K562 (cell line): ENCODE results near the gene RHEBL1. TPM values are rescaled to one million over a fixed set of nuclear protein-coding genes. Genes with fewer than 3 reads are reported as not detected.

Experiments used
- ASH1L ChIP-seq: fragments of 450-650 bp; IDR thresholded peaks from 2 replicates; pipeline ENCODE4 v1.6.1; 2018; ENCODE audit warnings: borderline replicate concordance, mild to moderate bottlenecking, low read depth; ENCODE audit not compliant: partially characterized antibody
- BACH1 ChIP-seq: fragments of 200-800 bp; sonication (Bioruptor generic); IDR thresholded peaks from 2 replicates; pipeline ENCODE4 v1.6.1; 2016; ENCODE audit warnings: missing genetic modification characterization, missing compliant biosample characterization
- BRD9 ChIP-seq: fragments of 450-650 bp; IDR thresholded peaks from 2 replicates; pipeline ENCODE4 v1.6.1; 2018; ENCODE audit warnings: low read depth; ENCODE audit not compliant: partially characterized antibody
- GATAD2B ChIP-seq: fragments of 450-650 bp; IDR thresholded peaks from 2 replicates; pipeline ENCODE4 v1.6.1; 2017; ENCODE audit warnings: mild to moderate bottlenecking, borderline replicate concordance
- HNRNPUL1 ChIP-seq: fragments of 200-400 bp; formaldehyde crosslinking; IDR thresholded peaks from 2 replicates; pipeline ENCODE4 v1.6.1; 2017; ENCODE audit warnings: low read length
- KDM2B ChIP-seq: fragments of 250-450 bp; sonication (Bioruptor Pico); IDR thresholded peaks from 2 replicates; pipeline ENCODE4 v1.8.0; 2021; ENCODE audit warnings: mild to moderate bottlenecking, moderate library complexity
- NELFE ChIP-seq: IDR thresholded peaks from 2 replicates; pipeline ENCODE4 v1.6.1; 2011; ENCODE audit warnings: mild to moderate bottlenecking; ENCODE audit not compliant: insufficient read depth, insufficient read length
- SIN3B ChIP-seq: fragments of 450-650 bp; IDR thresholded peaks from 2 replicates; pipeline ENCODE4 v1.6.1; 2017; ENCODE audit warnings: low read depth, mild to moderate bottlenecking, moderate library complexity
- polyA plus RNA-seq, 8 experiments: library from polyadenylated mRNA; depleted of rRNA in 4 of 8; stranded (reverse) in 5 of 8; unstranded in 3 of 8; fragments of >200 nt; fragmentation: Nextera tagmentation in 2 of 8; fragmentation: Illumina TruSeq in 1 of 8; extraction: Ambion mirVana in 2 of 8; extraction: Trizol in 1 of 8; gene quantifications; 2 replicates each; pipeline versions ENCODE4 v1.2.1 to v1.2.3, GENCODE V29; 2011 to 2014; ENCODE audit warnings: inconsistent platforms in 1 of 8, missing spikeins in 1 of 8
- total RNA-seq, 7 experiments: library from RNA; depleted of rRNA in 6 of 7; stranded (reverse); fragments of >200 nt in 6 of 7; fragmentation: Illumina TruSeq in 2 of 7; extraction: Trizol in 2 of 7; gene quantifications; 2 replicates each; pipeline versions ENCODE4 v1.2.1 to v1.2.3, GENCODE V29; 2011 to 2021; ENCODE audit warnings: low replicate concordance in 1 of 7
- TF ChIP-seq, protein P1 (sequence below): fragments of 250-450 bp; sonication (Bioruptor Pico); IDR thresholded peaks from 2 replicates; pipeline ENCODE4 v1.5.0; 2021; ENCODE audit warnings: mild to moderate bottlenecking, moderate library complexity
- TF ChIP-seq, protein P2 (sequence below), 2 experiments: fragments of 450-650 bp in 1 of 2; sonication (generic) in 1 of 2; formaldehyde crosslinking in 1 of 2; IDR thresholded peaks; 2 replicates each; pipeline versions ENCODE4 v1.7.1 to v1.9.0; 2016 to 2022; ENCODE audit warnings: inconsistent platforms in 1 of 2, mild to moderate bottlenecking in 1 of 2, missing genetic modification reagents in 1 of 2
- TF ChIP-seq, protein P3 (sequence below), 2 experiments: IDR thresholded peaks; 2 replicates each; pipeline ENCODE4 v1.6.1; 2012; ENCODE audit warnings: improper control_type of control experiment in 2 of 2, low read depth in 2 of 2, low read length in 2 of 2, borderline replicate concordance in 1 of 2

Gene RHEBL1
- total and polyA plus RNA-seq, 9 of the 15 experiments (the other 6 are each of a cell fraction or from before 2014, with no cell fraction given), result 4.3 to 36.1 (median 8.2) TPM

DNA sequence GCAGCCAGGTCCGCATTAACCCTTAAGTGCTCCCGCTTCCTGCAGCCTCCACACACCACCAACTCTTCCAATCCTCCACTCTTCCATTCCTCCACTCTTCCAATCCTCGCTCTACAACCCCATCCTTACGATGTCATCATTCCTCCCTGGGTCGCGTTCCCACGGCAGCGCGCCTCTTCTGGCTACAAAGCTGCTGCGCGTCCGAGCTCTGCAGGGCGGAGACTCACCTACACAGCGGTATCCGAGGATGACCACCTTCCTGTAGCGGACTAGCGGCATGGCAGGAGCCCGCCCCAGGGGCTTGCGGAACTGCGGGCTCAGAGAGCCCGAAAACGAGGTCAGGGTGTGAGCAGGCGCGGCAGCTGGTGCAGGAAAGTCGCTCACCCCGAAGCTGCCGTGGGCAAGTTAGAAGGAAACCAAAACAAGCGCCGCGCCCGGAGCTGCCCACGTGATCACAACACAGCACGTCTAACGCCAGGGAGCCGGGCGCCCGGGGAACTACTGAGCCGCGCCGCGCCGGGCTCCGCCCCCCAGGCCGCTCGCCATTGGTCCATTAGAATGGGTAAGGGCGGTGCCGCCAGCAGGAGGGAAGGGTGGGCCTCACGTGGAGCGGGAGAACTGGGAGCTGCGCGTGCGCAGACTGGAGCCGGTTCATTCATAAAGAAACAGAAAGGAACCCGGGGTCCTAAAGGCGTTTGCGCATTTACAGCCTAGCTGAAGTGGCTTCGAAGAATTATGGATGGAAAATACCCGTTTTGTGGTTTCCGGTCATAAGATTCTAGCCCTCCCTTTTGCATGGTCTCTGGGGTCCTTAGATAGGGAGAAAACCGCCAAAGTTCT lies at the start of gene RHEBL1 (continued):
- TF ChIP-seq, protein P1, sequence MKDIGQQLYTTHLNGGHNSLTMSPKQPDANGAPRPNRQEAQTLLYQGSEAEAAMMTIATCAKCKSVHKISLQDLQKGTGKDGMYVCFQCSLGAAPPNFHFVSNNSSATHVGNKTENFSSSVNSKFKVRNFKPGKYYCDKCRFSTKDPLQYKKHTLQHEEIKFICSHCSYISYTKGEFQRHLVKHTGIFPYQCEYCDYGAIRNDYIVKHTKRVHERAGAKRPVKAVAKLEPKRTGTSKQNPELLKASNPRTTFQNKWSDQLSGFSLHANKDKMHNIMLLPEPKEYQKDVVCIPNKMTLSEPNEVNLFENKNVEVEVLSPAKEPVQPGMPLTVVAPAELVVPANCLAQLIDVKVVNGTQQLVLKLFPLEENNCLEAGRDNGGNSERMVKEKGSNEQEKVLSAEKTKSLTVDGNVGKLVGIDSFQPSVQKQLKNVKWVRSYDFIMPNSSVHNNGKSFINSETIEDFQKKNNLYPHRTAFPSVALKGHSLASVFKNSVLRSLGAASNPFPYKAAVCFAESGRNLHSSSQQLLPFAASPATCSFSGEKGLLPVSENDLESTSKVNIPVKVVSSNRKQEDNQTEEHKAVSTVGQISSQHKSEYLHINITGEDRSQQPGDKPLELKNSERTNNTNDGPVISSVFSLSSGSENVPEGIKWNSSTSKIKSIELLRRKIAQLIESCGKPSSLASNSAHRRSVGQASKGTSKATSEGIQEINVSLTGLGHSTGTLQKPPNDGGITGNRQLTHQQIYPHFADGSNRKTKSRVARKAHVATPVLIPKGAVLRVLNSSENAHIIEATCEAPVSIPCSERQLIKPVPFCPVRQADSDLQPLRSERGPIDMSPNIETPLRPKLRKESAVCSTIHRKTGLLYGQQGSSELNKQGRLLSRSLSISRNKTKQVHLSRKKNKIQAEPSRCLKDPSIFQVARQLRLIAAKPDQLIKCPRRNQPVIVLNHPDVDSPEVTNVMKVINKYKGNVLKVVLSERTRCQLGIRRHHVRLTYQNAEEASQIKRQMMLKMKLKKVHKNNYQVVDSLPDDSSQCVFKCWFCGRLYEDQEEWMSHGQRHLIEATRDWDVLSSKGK, result no peak
- no peak for TF ChIP-seq BACH1
- no peak for TF ChIP-seq HNRNPUL1
- TF ChIP-seq KDM2B (CRISPR knock-in tag), result no peak
- no peak for TF ChIP-seq ASH1L
- TF ChIP-seq NELFE, result no peak
- TF ChIP-seq, protein P2, sequence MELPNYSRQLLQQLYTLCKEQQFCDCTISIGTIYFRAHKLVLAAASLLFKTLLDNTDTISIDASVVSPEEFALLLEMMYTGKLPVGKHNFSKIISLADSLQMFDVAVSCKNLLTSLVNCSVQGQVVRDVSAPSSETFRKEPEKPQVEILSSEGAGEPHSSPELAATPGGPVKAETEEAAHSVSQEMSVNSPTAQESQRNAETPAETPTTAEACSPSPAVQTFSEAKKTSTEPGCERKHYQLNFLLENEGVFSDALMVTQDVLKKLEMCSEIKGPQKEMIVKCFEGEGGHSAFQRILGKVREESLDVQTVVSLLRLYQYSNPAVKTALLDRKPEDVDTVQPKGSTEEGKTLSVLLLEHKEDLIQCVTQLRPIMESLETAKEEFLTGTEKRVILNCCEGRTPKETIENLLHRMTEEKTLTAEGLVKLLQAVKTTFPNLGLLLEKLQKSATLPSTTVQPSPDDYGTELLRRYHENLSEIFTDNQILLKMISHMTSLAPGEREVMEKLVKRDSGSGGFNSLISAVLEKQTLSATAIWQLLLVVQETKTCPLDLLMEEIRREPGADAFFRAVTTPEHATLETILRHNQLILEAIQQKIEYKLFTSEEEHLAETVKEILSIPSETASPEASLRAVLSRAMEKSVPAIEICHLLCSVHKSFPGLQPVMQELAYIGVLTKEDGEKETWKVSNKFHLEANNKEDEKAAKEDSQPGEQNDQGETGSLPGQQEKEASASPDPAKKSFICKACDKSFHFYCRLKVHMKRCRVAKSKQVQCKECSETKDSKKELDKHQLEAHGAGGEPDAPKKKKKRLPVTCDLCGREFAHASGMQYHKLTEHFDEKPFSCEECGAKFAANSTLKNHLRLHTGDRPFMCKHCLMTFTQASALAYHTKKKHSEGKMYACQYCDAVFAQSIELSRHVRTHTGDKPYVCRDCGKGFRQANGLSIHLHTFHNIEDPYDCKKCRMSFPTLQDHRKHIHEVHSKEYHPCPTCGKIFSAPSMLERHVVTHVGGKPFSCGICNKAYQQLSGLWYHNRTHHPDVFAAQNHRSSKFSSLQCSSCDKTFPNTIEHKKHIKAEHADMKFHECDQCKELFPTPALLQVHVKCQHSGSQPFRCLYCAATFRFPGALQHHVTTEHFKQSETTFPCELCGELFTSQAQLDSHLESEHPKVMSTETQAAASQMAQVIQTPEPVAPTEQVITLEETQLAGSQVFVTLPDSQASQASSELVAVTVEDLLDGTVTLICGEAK (IDR thresholded peaks at IDR 0.05), result no peak
- TF ChIP-seq, protein P2 (CRISPR knock-in tag; IDR thresholded peaks at IDR 0.05), result no peak
- no peak for TF ChIP-seq BRD9
- TF ChIP-seq, protein P3, sequence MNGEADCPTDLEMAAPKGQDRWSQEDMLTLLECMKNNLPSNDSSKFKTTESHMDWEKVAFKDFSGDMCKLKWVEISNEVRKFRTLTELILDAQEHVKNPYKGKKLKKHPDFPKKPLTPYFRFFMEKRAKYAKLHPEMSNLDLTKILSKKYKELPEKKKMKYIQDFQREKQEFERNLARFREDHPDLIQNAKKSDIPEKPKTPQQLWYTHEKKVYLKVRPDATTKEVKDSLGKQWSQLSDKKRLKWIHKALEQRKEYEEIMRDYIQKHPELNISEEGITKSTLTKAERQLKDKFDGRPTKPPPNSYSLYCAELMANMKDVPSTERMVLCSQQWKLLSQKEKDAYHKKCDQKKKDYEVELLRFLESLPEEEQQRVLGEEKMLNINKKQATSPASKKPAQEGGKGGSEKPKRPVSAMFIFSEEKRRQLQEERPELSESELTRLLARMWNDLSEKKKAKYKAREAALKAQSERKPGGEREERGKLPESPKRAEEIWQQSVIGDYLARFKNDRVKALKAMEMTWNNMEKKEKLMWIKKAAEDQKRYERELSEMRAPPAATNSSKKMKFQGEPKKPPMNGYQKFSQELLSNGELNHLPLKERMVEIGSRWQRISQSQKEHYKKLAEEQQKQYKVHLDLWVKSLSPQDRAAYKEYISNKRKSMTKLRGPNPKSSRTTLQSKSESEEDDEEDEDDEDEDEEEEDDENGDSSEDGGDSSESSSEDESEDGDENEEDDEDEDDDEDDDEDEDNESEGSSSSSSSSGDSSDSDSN (IDR thresholded peaks at IDR 0.05; ENCODE audit: borderline replicate concordance in 1 of 2, low read depth in 2 of 2, low read length in 2 of 2), result peak; percentile 78 to 84; a peak in 2 of 4 replicates
- TF ChIP-seq GATAD2B, result no peak
- peak; percentile 67; the same call in 1 of the 2 replicates for TF ChIP-seq SIN3B
